Osteocyte (in vitro differentiated cells): Measurements from ENCODE around the gene NPAS4. TPM values are rescaled to one million over a fixed set of nuclear protein-coding genes. Genes with fewer than 3 reads are reported as not detected.

ENCODE experiments used
- DNase-seq: peaks from one replicate; pipeline ENCODE4 v3.0.0; 2021; ENCODE audit warnings: mixed read lengths; ENCODE audit not compliant: unreplicated experiment; ENCODE audit errors: extremely low spot score
- H3K27ac Mint-ChIP-seq: one replicate; pipeline ENCODE4 v1.8.0; 2021; ENCODE audit warnings: mild to moderate bottlenecking, mixed read lengths; ENCODE audit not compliant: unreplicated experiment
- H3K27me3 Mint-ChIP-seq: one replicate; pipeline ENCODE4 v1.8.0; 2021; ENCODE audit warnings: mixed read lengths; ENCODE audit not compliant: unreplicated experiment
- H3K36me3 Mint-ChIP-seq: one replicate; pipeline ENCODE4 v1.8.0; 2021; ENCODE audit warnings: mixed read lengths; ENCODE audit not compliant: unreplicated experiment
- H3K4me1 Mint-ChIP-seq: one replicate; pipeline ENCODE4 v1.8.0; 2021; ENCODE audit warnings: mixed read lengths; ENCODE audit not compliant: unreplicated experiment
- H3K4me3 Mint-ChIP-seq: one replicate; pipeline ENCODE4 v1.8.0; 2021; ENCODE audit warnings: mild to moderate bottlenecking, moderate library complexity, mixed read lengths; ENCODE audit not compliant: unreplicated experiment
- H3K9me3 Mint-ChIP-seq: one replicate; pipeline ENCODE4 v1.8.0; 2021; ENCODE audit warnings: mixed read lengths; ENCODE audit not compliant: unreplicated experiment
- total RNA-seq: library from RNA; stranded (reverse); gene quantifications from 2 replicates; pipeline ENCODE4 v1.2.1, GENCODE V29; 2021
- TF ChIP-seq, protein P1 (sequence below): fragments of 200-600 bp; sonication (generic); IDR thresholded peaks from 2 replicates; pipeline ENCODE4 v1.5.0; 2021; ENCODE audit warnings: antibody characterized with exemption, mild to moderate bottlenecking, moderate library complexity

NPAS4 gene
- total RNA-seq, 1 donor from 2014 or later, result 0.11 TPM

GRCh38 chr11:66413167-66413566 is 7.7 kb upstream of the NPAS4 start:
- H3K4me3 Mint-ChIP-seq, result no peak overlapping the region
- H3K9me3 Mint-ChIP-seq, result no peaks in the 10 kb centered on the region
- TF ChIP-seq, protein P1, sequence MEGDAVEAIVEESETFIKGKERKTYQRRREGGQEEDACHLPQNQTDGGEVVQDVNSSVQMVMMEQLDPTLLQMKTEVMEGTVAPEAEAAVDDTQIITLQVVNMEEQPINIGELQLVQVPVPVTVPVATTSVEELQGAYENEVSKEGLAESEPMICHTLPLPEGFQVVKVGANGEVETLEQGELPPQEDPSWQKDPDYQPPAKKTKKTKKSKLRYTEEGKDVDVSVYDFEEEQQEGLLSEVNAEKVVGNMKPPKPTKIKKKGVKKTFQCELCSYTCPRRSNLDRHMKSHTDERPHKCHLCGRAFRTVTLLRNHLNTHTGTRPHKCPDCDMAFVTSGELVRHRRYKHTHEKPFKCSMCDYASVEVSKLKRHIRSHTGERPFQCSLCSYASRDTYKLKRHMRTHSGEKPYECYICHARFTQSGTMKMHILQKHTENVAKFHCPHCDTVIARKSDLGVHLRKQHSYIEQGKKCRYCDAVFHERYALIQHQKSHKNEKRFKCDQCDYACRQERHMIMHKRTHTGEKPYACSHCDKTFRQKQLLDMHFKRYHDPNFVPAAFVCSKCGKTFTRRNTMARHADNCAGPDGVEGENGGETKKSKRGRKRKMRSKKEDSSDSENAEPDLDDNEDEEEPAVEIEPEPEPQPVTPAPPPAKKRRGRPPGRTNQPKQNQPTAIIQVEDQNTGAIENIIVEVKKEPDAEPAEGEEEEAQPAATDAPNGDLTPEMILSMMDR, result no peak
- no peak overlapping the region for H3K27ac Mint-ChIP-seq
- H3K27me3 Mint-ChIP-seq, result no peaks in the 10 kb centered on the region
- no peaks in the 10 kb centered on the region for H3K36me3 Mint-ChIP-seq
- peaks cover 18% of the 10 kb centered on the region for H3K4me1 Mint-ChIP-seq
- no peak for DNase-seq

DNA sequence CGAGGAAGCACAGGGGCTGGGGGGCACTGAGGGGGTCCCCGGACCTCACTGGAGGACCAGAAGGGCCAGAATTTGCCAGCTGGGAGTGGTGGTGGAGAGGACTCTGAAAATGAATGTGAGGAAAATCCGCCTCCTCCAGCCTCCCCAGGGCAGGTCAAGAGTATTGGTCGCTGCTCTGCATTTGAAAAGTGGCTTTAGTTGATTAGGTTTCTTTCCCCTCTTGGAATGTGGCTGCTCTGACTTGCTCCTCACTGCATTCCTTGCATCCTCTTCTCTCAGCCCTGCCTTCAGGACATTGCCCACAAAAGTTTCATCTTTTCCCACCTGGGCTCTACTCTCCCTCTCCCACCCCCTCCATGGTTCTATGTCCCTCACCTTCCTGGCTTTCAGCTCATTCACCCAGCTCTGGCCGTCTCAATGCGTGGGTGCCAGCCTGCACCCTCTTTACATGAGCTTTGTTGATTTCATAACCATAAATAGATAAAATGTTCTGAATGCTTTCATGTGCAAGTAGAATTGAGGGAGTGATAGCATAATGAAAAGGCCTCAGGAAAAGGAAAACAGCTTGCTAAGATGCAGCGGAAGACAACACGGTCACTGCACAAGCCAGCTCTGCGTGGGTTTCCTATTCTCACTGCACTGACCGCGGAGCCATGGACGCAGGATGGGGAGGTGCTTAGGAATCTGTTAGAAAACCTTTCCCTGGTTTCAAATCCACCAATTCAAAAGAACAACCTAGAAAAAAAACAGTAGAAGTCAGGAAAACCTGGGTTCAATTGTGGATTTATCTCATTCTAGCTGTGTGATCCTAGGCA is 6.5 kb upstream of the NPAS4 start:
- TF ChIP-seq, protein P1, result no peak
- no peaks in the 10 kb centered on the region for H3K9me3 Mint-ChIP-seq
- H3K27ac Mint-ChIP-seq, result no peak overlapping the region
- DNase-seq, result no peak
- H3K36me3 Mint-ChIP-seq, result no peaks in the 10 kb centered on the region
- H3K27me3 Mint-ChIP-seq, result peaks cover 5% of the 10 kb centered on the region
- H3K4me3 Mint-ChIP-seq, result no peak overlapping the region
- H3K4me1 Mint-ChIP-seq, result peaks cover 25% of the 10 kb centered on the region

DNA sequence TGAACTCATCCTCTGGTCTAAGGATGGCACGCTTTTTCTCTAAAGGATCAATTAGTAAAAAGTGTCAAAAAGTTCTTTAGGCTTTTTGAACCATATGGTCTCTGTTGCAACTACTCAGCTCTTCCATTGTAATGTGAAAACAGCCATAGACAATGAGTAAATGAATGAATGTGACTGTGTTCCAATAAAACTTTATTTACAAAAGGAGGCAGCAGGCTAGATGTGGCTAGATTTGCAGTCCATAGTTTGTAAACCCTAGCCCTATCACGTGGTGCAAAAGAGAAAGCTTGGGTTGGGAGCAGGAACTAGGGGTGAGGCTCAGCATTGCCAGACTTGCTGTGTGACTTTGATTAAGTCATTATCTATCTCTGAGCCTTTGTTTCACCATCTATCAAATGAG is 5.4 kb upstream of the NPAS4 start:
- Mint-ChIP-seq H3K27me3 (peaks cover 6% of the 10 kb centered on the region), H3K4me1 (peaks cover 25% of the 10 kb centered on the region), H3K9me3 (no peaks in the 10 kb centered on the region), H3K27ac (no peak overlapping the region), H3K4me3 (no peak overlapping the region), H3K36me3 (no peaks in the 10 kb centered on the region)
- DNase-seq, result no peak
- TF ChIP-seq, protein P1, result no peak

DNA sequence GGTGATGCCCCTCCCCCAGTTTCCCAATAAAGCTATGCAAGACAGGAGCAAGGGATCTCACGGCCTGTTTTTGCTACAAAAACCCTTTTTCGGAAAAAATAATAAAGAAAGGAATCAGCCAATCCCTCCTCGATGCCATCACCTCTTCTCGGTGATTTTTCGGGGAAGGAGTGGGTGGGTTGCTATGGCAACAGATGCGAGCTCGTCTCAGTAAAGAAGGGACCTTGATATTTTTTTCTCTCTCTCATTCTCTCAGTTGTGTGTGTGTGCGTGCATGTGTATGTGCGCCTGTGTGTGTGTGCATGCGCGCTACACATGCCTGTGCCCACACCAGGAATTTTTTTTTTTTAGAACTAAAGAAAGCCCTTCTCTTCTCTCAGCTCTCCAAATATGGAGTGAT is 3.8 kb upstream of the NPAS4 start:
- DNase-seq, result no peak
- H3K36me3 Mint-ChIP-seq, result no peaks in the 10 kb centered on the region
- H3K27ac Mint-ChIP-seq, result no peak overlapping the region
- peaks cover 22% of the 10 kb centered on the region for H3K4me1 Mint-ChIP-seq
- no peak overlapping the region for H3K4me3 Mint-ChIP-seq
- H3K9me3 Mint-ChIP-seq, result no peaks in the 10 kb centered on the region
- TF ChIP-seq, protein P1, result no peak
- H3K27me3 Mint-ChIP-seq, result peaks cover 10% of the 10 kb centered on the region

DNA sequence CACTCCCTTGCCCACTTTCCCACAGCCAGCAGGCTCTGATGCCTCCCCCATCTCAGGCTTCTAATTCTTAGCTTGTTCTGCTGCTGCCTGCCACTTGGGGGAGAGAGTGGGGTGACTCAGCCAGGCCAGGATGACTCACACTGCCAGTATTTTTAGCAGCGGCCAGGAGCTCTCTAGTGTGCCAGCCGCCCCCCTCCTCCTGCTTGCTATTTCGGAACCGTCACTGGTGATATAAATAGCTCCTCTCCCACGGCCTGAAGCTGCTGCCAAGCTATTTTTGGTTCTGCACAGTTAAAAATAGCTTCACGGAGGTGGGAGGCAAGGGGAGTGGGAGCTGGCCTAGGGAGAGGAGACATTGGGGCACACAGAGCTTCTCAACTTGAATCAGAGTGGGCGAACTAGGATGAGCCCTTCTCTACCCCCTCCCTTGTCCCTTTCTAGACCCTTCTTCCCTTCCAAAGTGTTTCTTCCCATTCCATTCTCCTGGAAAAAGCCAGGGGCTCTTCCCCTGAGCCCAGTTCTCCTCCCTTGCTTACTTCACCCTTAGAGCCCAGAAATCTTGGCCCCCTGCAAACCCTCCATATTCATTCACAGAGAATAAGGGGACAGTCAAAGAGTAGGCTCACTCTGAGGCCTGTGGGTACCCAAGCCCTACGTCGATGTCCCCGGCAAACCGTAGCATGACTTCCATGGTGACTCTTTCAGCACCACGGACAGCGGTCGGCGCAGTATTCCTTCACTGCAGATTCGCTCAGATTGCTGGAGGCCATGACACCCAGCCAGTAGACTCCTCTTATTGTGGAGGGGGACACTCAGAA is 2.5 kb upstream of the NPAS4 start:
- TF ChIP-seq, protein P1, result peak; percentile 48
- H3K9me3 Mint-ChIP-seq, result no peaks in the 10 kb centered on the region
- peak; percentile 92 for DNase-seq
- peaks cover 10% of the 10 kb centered on the region for H3K27me3 Mint-ChIP-seq
- no peak overlapping the region for H3K4me3 Mint-ChIP-seq
- H3K36me3 Mint-ChIP-seq, result peaks cover 2% of the 10 kb centered on the region
- peak overlapping the region; percentile 72 for H3K27ac Mint-ChIP-seq
- H3K4me1 Mint-ChIP-seq, result peaks cover 20% of the 10 kb centered on the region
